ENCODE data around the gene MACROD2. TPM values are rescaled to one million over a fixed set of nuclear protein-coding genes. Genes with fewer than 3 reads are reported as not detected.

Gene MACROD2
- polyA plus RNA-seq, 2 of the 4 experiments (the other 2 are of a cell fraction) = 0.96 to 1.3 TPM

- H3K4me1 ChIP-seq = no peaks in the 10 kb centered on the region
- ChIA-PET POLR2A (no interaction called here), CTCF (no interaction called here)
- no peak overlapping the region for H3K27ac ChIP-seq
- no peak overlapping the region for H3K4me2 ChIP-seq
- H3K4me3 ChIP-seq = no peak overlapping the region
- DNase-seq (ENCODE audit: low read depth in 1 of 2, low spot score in 1 of 2) (no peak), ATAC-seq (no peak), FAIRE-seq (no peak)
- H3K9me3 ChIP-seq = no peaks in the 10 kb centered on the region
- no peak for TF ChIP-seq JUN (IDR thresholded peaks at IDR 0.05)
- no peak for TF ChIP-seq ZFP36 (IDR thresholded peaks at IDR 0.05; ENCODE audit: borderline replicate concordance, partially characterized antibody)
- TF ChIP-seq PHF8 (IDR thresholded peaks at IDR 0.05; ENCODE audit: borderline replicate concordance, low read depth) = no peak
- 44% methylated on average over 4 of the region's 4 CpGs for WGBS (ENCODE audit: missing lambda C conversion rate)
Measured at GRCh38 chr20:15333170-15333569, 1337.9 kb downstream of the MACROD2 start.

DNA sequence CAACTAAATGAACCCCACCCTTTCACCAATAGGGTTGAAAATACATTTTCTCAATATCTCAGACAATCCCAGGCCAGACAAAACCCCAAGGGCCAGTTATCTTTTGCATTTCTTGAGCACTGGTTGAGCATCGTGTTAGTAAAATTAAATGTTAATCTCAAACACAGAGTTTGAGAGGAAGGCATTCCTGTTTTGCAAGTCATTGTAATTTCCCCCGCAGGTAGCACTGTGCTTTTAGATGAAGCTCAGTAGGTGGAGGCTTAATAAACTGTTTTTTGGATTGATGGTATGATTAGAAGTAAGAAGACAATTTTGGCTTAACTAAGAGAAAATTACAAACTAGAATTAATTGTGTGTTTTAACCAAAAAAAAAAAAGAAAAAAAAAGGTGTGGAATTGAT lies 1340.7 kb downstream of the MACROD2 start:
- TF ChIP-seq TP53 (CRISPR knock-in tag; IDR thresholded peaks at IDR 0.05) (no peak), RAD21 (conservative IDR thresholded peaks at IDR 0.05 in 1 of 2, IDR thresholded peaks at IDR 0.05 in 1 of 2) (no peak), CBX2 (IDR thresholded peaks at IDR 0.05; ENCODE audit: borderline replicate concordance, low read depth) (no peak), MAX (IDR thresholded peaks at IDR 0.05) (no peak), RNF2 (IDR thresholded peaks at IDR 0.05; ENCODE audit: borderline replicate concordance, low read depth) (no peak), NPAS2 (CRISPR knock-in tag; IDR thresholded peaks at IDR 0.05; ENCODE audit: borderline replicate concordance) (no peak), MAFK (IDR thresholded peaks at IDR 0.05; ENCODE audit: partially characterized antibody) (peak; percentile 10), NFE2L2 (conservative IDR thresholded peaks at IDR 0.05; ENCODE audit: low read length) (peak; percentile 76)
- 55% methylated on average over 2 of the region's 2 CpGs for WGBS (ENCODE audit: missing lambda C conversion rate)
- POLR2A ChIA-PET = no interaction called here
- no peak overlapping the region for H3K4me3 ChIP-seq
- ATAC-seq (no peak), FAIRE-seq (no peak), DNase-seq (ENCODE audit: low read depth in 1 of 2, low spot score in 1 of 2) (no peak)
- no peak overlapping the region for H3K4me2 ChIP-seq
- H3K27ac ChIP-seq = no peak overlapping the region
- no peaks in the 10 kb centered on the region for H3K4me1 ChIP-seq
- CTCF ChIA-PET = no interaction called here
- no peaks in the 10 kb centered on the region for H3K9me3 ChIP-seq

DNA sequence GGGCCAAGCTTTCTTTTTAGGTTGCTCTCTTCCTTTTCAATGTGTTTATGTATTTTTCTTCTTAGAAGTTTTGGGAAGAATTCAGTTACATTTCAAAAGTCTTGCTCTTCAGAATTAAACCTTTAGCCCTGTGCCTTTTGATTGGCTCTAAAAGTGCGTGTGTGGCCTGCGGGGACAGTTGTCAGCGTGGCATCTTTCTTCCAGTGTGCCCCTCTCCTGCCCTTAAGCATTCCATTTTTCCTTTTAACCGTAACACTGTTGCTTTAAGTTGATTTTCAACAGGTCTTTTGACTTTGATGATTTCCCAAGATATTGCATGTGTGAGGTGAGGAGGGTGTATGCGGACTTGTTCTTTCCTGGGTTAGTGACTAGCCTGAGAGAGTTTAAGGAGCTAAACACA lies 1341.2 kb downstream of the MACROD2 start:
- Histone ChIP-seq H3K4me1 (no peaks in the 10 kb centered on the region), H3K27ac (no peak overlapping the region), H3K4me2 (no peak overlapping the region), H3K9me3 (no peaks in the 10 kb centered on the region), H3K4me3 (no peak overlapping the region)
- ATAC-seq = no peak
- DNase-seq (ENCODE audit: low read depth in 1 of 2, low spot score in 1 of 2) = no peak
- no peak for FAIRE-seq
- POLR2A ChIA-PET = no interaction called here
- CTCF ChIA-PET = no interaction called here
- no peak for TF ChIP-seq GATA3 (IDR thresholded peaks at IDR 0.05; ENCODE audit: borderline replicate concordance)
- WGBS (ENCODE audit: missing lambda C conversion rate) = 77% methylated on average over 5 of the region's 5 CpGs

DNA sequence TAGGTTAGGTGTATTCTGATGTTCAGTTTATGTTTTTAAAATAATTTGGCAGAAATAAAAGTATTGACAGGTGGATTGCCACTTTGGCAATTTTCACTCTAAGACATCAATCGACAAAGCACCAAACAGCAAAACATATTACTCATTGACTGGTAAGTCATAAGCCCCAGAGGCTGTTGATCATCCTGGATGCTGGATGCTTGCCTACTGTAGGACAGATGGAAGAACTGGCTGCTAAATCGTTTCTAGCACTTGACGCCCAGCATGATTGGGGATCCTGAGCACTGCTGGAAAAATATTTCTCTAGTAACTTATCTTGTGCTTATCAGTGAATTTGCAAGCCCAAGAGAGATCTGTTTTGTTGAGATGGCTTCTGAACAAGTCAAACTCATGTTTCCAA lies 1343.9 kb downstream of the MACROD2 start:
- 59% methylated on average over 3 of the region's 3 CpGs for WGBS (ENCODE audit: missing lambda C conversion rate)
- no peaks in the 10 kb centered on the region for H3K4me1 ChIP-seq
- CTCF ChIA-PET = no interaction called here
- no peak overlapping the region for H3K4me3 ChIP-seq
- no peak overlapping the region for H3K4me2 ChIP-seq
- FAIRE-seq (peak; percentile 32), ATAC-seq (no peak), DNase-seq (ENCODE audit: low read depth in 1 of 2, low spot score in 1 of 2) (no peak)
- TF ChIP-seq, protein P1, sequence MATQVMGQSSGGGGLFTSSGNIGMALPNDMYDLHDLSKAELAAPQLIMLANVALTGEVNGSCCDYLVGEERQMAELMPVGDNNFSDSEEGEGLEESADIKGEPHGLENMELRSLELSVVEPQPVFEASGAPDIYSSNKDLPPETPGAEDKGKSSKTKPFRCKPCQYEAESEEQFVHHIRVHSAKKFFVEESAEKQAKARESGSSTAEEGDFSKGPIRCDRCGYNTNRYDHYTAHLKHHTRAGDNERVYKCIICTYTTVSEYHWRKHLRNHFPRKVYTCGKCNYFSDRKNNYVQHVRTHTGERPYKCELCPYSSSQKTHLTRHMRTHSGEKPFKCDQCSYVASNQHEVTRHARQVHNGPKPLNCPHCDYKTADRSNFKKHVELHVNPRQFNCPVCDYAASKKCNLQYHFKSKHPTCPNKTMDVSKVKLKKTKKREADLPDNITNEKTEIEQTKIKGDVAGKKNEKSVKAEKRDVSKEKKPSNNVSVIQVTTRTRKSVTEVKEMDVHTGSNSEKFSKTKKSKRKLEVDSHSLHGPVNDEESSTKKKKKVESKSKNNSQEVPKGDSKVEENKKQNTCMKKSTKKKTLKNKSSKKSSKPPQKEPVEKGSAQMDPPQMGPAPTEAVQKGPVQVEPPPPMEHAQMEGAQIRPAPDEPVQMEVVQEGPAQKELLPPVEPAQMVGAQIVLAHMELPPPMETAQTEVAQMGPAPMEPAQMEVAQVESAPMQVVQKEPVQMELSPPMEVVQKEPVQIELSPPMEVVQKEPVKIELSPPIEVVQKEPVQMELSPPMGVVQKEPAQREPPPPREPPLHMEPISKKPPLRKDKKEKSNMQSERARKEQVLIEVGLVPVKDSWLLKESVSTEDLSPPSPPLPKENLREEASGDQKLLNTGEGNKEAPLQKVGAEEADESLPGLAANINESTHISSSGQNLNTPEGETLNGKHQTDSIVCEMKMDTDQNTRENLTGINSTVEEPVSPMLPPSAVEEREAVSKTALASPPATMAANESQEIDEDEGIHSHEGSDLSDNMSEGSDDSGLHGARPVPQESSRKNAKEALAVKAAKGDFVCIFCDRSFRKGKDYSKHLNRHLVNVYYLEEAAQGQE (IDR thresholded peaks at IDR 0.05) = no peak
- TF ChIP-seq NFE2L2 (conservative IDR thresholded peaks at IDR 0.05; ENCODE audit: low read length) (no peak), RARB (CRISPR knock-in tag; IDR thresholded peaks at IDR 0.05) (no peak), NR3C1 (IDR thresholded peaks at IDR 0.05) (no peak), RNF2 (IDR thresholded peaks at IDR 0.05; ENCODE audit: borderline replicate concordance, low read depth) (no peak)
- POLR2A ChIA-PET = no interaction called here
- H3K9me3 ChIP-seq = no peaks in the 10 kb centered on the region
- H3K27ac ChIP-seq = no peak overlapping the region

Data from A549 (cell line).